ENCODE data around the gene ABCA1. TPM values are rescaled to one million over a fixed set of nuclear protein-coding genes. Genes with fewer than 3 reads are reported as not detected.

Gene ABCA1
- polyA plus RNA-seq, 1 donor (not counting 4 experiments of a cell fraction or from before 2014, with no cell fraction given): 23.0 TPM

- no peak for TF ChIP-seq EZH2 (IDR thresholded peaks at IDR 0.05; ENCODE audit: low read length)
- TF ChIP-seq, protein P1, sequence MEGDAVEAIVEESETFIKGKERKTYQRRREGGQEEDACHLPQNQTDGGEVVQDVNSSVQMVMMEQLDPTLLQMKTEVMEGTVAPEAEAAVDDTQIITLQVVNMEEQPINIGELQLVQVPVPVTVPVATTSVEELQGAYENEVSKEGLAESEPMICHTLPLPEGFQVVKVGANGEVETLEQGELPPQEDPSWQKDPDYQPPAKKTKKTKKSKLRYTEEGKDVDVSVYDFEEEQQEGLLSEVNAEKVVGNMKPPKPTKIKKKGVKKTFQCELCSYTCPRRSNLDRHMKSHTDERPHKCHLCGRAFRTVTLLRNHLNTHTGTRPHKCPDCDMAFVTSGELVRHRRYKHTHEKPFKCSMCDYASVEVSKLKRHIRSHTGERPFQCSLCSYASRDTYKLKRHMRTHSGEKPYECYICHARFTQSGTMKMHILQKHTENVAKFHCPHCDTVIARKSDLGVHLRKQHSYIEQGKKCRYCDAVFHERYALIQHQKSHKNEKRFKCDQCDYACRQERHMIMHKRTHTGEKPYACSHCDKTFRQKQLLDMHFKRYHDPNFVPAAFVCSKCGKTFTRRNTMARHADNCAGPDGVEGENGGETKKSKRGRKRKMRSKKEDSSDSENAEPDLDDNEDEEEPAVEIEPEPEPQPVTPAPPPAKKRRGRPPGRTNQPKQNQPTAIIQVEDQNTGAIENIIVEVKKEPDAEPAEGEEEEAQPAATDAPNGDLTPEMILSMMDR (optimal IDR thresholded peaks at IDR 0.05 in 1 of 3, IDR thresholded peaks at IDR 0.05 in 1 of 3, conservative IDR thresholded peaks at IDR 0.05 in 1 of 3; ENCODE audit: extremely low read depth in 1 of 3, insufficient read depth in 2 of 3, low read length in 3 of 3): no peak
- Histone ChIP-seq H3K9me3 (ENCODE audit: control insufficient read depth, low read depth, low read length) (no peaks in the 10 kb centered on the region), H3K9me1 (ENCODE audit: control insufficient read depth, extremely low read depth, insufficient read depth, low read length) (no peaks in the 10 kb centered on the region), H3K9ac (ENCODE audit: control insufficient read depth, extremely low read depth, insufficient read depth, low read length) (no peak overlapping the region), H3K79me2 (ENCODE audit: control insufficient read depth, insufficient read depth, low read length) (no peaks in the 10 kb centered on the region), H4K20me1 (ENCODE audit: control insufficient read depth, extremely low read depth, insufficient read depth, low read length) (no peaks in the 10 kb centered on the region), H3K4me3 (ENCODE audit: control insufficient read depth in 2 of 3, extremely low read depth in 1 of 3, insufficient read depth in 2 of 3, low read depth in 1 of 3, low read length in 3 of 3) (no peak overlapping the region), H3K27ac (ENCODE audit: control insufficient read depth, insufficient read depth, low read length) (no peak overlapping the region), H3K4me1 (ENCODE audit: control insufficient read depth, extremely low read depth, insufficient read depth, low read length) (no peaks in the 10 kb centered on the region), H3K27me3 (ENCODE audit: control insufficient read depth, extremely low read depth, insufficient read depth, low read length) (no peaks in the 10 kb centered on the region), H3K4me2 (ENCODE audit: control insufficient read depth, extremely low read depth, insufficient read depth, low read depth, low read length) (no peak overlapping the region), H3K36me3 (ENCODE audit: control insufficient read depth in 2 of 2, extremely low read depth in 1 of 2, insufficient read depth in 2 of 2, low read length in 2 of 2) (no peaks in the 10 kb centered on the region), H2AFZ (ENCODE audit: control insufficient read depth, low read length) (no peak overlapping the region)
- FAIRE-seq (no peak), DNase-seq (ENCODE audit: low read depth, low spot score) (no peak)
- dilution Hi-C loops (cut with MboI; ENCODE audit: extremely low pct_ligation_motif_present, low sequenced_read_pairs): no loop called here
Observed at GRCh38 chr9:104767507-104767906, 160.4 kb downstream of the ABCA1 start.

GRCh38 chr9:104766025-104766424 lies 161.9 kb downstream of the ABCA1 start:
- H3K4me3 ChIP-seq (ENCODE audit: control insufficient read depth in 2 of 3, extremely low read depth in 1 of 3, insufficient read depth in 2 of 3, low read depth in 1 of 3, low read length in 3 of 3): no peak overlapping the region
- TF ChIP-seq, protein P1 (optimal IDR thresholded peaks at IDR 0.05 in 1 of 3, IDR thresholded peaks at IDR 0.05 in 1 of 3, conservative IDR thresholded peaks at IDR 0.05 in 1 of 3; ENCODE audit: extremely low read depth in 1 of 3, insufficient read depth in 2 of 3, low read length in 3 of 3): no peak
- TF ChIP-seq EZH2 (IDR thresholded peaks at IDR 0.05; ENCODE audit: low read length): no peak
- H3K9ac ChIP-seq (ENCODE audit: control insufficient read depth, extremely low read depth, insufficient read depth, low read length): no peak overlapping the region
- no peaks in the 10 kb centered on the region for H3K4me1 ChIP-seq (ENCODE audit: control insufficient read depth, extremely low read depth, insufficient read depth, low read length)
- no peaks in the 10 kb centered on the region for H3K79me2 ChIP-seq (ENCODE audit: control insufficient read depth, insufficient read depth, low read length)
- FAIRE-seq (no peak), DNase-seq (ENCODE audit: low read depth, low spot score) (no peak)
- no peaks in the 10 kb centered on the region for H3K9me1 ChIP-seq (ENCODE audit: control insufficient read depth, extremely low read depth, insufficient read depth, low read length)
- no peak overlapping the region for H3K27ac ChIP-seq (ENCODE audit: control insufficient read depth, insufficient read depth, low read length)
- dilution Hi-C loops (cut with MboI; ENCODE audit: extremely low pct_ligation_motif_present, low sequenced_read_pairs): no loop called here
- no peaks in the 10 kb centered on the region for H4K20me1 ChIP-seq (ENCODE audit: control insufficient read depth, extremely low read depth, insufficient read depth, low read length)
- no peak overlapping the region for H2AFZ ChIP-seq (ENCODE audit: control insufficient read depth, low read length)
- no peaks in the 10 kb centered on the region for H3K27me3 ChIP-seq (ENCODE audit: control insufficient read depth, extremely low read depth, insufficient read depth, low read length)
- no peaks in the 10 kb centered on the region for H3K36me3 ChIP-seq (ENCODE audit: control insufficient read depth in 2 of 2, extremely low read depth in 1 of 2, insufficient read depth in 2 of 2, low read length in 2 of 2)
- H3K4me2 ChIP-seq (ENCODE audit: control insufficient read depth, extremely low read depth, insufficient read depth, low read depth, low read length): no peak overlapping the region
- no peaks in the 10 kb centered on the region for H3K9me3 ChIP-seq (ENCODE audit: control insufficient read depth, low read depth, low read length)

All from keratinocyte (primary cell).